Measurements from ENCODE around the gene TST.
A peak's percentile ranks its signal among the peaks of the same experiment; 100 is the strongest.

Gene TST

DNA sequence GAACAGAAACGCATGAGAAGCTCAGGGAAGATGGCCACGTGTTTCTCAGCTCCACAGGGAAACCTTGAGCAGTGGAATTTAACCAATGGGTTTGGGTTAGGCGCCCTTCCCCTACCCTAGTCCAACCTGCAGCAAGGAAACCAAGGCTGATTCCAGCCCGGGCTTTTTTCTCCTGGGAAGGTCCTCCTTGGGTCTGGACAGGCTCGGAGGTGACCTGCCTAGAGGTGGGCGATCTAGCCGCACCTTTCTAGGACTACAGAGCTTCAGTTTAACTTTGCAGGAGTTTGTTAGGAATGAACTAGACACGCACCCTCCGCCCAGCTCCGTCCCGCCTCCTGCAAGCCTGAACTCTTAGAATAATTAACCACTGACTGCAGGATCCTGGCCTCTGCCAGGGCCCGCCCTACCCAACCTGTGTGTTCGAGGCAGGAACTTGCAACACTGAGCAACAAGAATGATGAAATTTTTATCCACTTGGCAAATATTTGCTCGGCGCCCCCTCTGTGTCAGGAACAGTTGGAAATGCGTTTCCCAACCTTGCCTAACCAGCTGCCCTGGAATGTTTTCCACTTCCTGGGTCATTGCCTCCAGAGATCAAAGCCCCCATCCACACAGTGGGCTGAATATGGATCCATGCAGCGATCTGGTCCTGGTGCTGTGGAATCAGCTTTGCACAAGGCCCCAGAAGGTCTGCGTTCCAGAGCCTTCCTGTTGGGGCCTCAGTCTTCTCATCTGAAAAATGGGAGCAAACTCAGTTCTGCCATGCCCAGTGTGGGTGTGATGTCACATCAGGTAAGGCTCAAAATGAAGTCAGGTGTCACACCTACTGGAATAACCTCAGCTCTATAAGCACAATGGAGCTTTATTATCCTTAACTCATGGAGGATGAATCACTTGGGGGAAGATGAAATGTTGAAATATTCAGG lies 13.6 kb upstream of the TST start:
- FAIRE-seq (no peak), DNase-seq (ENCODE audit: low spot score) (no peak)

DNA sequence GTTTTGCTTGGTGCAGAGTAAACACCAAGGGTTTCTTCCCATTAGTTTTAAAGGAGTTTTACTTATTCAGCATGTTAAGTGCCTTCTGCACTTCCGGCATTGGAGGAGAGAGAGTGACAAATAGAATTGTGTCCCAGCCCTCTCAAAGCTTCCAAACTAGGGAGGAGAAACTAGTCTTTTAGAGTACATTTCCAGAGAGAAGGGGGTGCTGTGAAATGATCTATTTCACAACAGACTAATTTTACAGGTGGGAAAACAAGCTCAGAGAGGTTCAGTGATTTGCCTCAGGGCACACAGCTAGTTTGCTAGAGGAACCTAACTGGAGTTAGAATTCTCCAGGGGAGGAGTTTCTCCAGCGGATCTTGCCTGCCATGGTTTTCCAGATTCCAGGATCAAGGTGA lies 12.9 kb upstream of the TST start:
- DNase-seq (ENCODE audit: low spot score): no peak

DNA sequence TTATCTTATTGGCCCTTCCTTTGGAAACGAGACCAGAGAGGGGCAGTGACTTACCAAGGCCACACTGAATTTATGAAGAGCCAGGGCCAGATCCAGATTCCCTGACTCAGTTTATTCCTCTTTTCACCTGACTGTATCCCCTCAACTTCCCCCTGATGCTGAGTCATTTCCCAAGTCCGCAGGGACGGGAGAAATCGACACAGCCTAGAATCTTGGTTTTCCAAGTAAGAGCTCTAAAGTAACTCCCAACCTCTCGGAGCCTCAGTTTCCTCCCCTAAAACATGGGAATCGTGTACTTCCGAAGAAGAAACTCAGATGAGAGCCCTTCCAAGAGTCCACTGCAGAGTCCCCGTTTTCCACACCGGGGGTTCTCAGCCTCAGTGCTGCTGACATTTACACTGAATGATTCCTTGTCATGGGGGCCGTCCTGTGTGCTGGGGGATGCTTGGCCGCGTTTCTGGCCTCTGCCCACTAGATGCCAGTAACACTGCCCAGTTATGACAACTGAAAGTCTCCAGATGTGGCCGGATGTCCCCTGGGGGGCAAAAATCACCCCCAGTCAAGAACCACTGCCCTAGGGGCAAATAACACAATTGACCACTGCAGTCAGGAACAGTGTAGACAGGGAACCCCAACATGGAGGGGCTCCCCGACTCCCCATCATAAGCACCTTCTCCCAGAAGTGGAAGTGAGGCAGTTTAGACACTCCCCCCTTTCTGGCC lies 11.5 kb upstream of the TST start:
- no peak for FAIRE-seq

More for the DNA sequence above, 12.9 kb upstream of the TST start:
- no peak for FAIRE-seq

DNA sequence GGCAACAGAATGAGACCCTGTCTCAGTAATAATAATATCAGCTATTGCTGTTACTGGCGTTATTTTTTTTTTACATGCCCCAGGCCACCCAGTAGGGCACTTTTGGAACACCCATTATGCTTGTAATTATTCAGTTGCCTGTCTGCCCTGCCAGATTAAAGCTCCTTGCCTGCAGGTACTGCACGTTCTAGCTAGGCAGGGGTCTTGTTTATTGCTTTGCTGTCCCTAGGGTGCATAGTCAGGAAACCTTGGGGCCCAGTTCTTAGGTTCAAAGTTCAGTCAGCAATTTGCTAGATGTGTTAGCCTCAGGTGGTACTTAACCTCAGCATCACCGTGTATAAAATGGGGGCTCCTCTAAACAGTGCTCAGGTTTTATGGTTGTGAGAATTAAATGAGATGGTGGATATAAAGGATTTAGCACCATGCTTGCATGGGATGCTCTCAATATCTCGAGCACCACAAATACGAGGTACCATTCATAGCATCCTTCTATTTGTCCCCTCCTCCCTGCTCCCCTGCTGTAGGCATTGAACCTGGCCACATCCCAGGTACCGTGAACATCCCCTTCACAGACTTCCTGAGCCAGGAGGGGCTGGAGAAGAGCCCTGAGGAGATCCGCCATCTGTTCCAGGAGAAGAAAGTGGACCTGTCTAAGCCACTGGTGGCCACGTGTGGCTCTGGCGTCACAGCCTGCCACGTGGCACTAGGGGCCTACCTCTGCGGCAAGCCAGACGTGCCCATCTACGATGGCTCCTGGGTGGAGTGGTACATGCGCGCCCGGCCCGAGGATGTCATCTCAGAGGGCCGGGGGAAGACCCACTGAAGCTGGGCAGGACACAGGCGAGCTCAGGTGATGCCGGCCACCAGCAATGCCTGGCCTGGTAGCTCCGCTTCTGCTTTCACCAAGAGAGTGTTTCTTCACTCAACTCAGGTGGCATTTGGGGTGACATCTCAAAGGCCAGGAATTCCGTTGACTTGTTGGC lies 9.7 kb upstream of the TST start:
- peak; percentile 77 for FAIRE-seq
- DNase-seq (ENCODE audit: low spot score): no peak

More for the DNA sequence above, 11.5 kb upstream of the TST start:
- DNase-seq (ENCODE audit: low spot score): no peak

DNA sequence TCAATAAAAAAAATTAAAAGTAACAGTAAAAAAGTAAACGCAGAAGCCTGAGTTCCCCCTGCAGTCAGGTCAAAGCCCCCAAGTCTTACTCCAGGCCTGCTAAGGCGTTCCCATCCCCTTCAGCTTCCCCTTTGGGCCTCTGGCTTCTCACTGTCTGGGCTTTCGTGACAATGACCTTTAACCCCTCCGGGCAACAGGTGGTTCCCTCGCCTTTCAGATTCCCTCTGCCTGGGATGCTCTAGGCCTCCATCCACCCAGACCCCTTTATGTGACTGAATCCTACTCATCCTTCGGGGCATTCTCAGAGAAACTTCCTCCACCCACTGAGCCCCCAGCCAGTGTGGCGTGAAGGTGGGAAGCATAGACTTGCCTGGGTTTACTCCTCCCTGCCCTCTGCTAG lies 8.3 kb upstream of the TST start:
- FAIRE-seq (no peak), DNase-seq (ENCODE audit: low spot score) (no peak)

DNA sequence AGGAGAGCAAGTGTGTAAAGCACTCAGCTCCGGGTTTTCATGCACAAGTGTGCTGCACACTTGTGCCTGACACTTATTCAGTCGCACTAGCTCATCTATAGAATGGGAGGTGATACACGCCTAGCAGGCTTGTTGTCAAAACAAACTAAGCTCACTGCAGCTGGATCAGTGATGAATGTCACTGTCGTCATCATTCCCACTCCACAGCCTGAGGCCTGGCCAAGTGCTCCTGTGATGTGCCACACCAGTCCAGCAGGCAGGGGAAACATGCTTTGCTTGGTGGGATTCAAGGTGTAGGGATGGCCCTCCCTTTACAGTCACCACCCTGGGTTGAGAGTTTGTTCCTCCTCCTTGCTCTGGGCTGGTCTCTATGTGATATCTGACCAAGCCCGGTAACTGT lies 7.1 kb upstream of the TST start:
- DNase-seq (ENCODE audit: low spot score): no peak
- FAIRE-seq: peak; percentile 73

DNA sequence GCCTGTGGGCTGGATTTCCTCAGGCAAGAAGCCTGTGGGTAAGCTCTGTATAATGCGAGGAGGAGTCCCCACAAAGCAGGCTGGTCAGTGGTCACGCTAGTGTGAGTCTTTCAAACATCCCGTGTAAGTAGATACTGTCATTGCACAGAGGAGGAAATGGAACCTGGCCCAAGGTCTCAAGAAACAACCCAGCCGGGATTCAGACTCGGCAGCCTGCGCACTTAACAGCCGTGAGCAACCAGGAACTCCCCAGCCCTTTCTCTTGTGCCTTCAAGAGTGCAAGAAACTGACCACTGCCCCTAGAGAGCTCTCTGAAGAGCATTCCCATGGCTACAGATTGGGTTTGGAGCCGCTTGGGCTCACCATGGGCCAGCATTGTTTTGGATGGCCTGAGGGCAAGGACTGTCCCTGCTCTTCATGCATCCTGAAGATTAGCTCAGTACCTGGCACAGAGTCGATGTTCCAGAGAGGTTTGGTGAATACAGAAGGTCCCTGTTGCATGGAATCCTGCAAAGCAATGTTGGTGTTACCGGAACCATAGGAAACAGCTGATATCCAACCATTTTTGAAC lies 6.3 kb upstream of the TST start:
- no peak for FAIRE-seq

DNA sequence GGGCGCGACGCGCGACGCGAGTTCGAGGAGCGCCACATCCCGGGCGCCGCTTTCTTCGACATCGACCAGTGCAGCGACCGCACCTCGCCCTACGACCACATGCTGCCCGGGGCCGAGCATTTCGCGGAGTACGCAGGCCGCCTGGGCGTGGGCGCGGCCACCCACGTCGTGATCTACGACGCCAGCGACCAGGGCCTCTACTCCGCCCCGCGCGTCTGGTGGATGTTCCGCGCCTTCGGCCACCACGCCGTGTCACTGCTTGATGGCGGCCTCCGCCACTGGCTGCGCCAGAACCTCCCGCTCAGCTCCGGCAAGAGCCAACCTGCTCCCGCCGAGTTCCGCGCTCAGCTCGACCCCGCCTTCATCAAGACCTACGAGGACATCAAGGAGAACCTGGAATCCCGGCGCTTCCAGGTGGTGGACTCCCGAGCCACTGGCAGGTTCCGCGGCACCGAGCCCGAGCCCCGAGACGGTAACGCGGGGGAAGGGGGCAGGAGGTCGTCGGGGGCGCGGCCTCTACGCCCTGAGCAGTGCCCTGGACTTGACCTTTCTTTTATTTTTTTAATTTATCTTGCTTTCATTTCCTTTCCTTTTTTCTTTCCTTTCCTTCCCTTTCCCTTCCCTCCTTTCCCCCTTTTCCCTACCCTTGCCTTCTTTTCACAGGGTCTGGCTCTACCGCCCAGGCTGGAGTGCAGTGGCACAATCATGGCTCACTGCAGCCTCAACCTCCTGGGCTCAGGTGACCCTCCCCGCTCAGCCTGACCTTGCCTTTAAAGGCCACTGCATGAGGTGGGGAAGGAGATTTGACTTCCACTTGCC lies 5.3 kb upstream of the TST start:
- FAIRE-seq: no peak
- DNase-seq (ENCODE audit: low spot score): no peak

More for the DNA sequence above, 6.3 kb upstream of the TST start:
- DNase-seq (ENCODE audit: low spot score): no peak

DNA sequence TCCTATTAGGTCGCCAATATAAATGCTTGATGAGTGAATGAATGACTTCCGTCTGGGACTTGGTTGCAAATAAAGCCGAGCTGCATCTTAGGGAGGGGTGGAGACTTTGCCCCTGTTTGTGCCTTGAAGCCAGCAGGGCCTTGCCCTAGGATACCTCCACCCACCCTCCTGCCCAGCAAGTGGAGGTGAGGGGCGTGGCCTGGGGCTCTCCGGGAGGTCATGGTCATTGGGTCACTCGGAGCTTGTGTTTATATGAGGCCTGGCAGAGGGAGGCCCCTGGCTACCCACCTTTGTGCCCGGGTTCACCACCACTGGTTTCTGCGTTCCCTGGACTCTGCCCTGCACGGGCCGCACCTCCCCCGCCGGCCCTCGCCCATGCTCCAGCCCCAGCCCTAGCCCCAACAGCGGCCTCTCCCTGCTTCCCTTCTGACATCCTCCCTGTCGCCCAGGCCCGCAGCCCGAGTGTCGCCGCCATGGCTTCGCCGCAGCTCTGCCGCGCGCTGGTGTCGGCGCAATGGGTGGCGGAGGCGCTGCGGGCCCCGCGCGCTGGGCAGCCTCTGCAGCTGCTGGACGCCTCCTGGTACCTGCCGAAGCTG lies 4.6 kb upstream of the TST start:
- DNase-seq (ENCODE audit: low spot score) (no peak), FAIRE-seq (no peak)

DNA sequence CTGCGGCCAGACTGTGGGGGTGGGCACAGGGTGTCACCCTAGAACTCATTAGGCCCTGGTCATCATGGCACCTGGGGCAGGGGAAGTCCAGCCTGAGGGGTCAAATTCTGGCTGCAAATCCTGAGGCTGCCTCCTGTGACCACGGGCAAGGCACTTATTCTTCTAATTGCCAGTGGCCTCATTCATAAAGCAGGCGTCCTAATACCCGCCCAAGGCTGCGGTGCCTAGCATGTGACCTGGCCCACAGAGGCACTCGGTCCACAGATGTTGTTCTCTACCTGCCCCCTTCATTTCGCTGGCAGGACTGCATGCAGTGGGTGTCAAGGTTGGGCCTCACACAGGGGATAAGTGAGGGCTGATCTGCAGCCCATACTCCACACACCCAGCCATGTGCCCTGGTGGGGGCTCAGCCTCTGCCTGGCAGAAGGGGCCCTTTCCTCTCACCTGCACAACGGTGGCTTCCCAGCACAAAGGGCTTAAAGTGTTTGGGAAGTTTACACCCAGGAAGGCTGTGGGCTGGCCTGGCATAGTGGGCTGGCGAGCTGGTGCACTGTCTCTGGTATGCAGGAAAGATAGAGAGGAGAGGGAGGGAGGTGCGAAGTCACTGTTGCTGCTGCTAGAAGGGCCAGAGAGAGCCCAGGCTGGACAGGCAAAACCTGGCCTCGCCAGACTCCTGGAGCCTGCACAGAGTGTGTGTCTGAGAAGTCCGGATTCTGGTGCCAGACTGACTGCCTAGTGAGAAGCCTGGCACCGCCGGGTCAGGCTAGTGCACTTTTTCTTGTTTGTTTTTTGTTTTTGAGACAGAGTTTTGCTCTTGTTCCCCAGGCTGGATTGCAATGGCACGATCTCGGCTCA lies 3.5 kb upstream of the TST start:
- no peak for FAIRE-seq
- DNase-seq (ENCODE audit: low spot score): no peak

DNA sequence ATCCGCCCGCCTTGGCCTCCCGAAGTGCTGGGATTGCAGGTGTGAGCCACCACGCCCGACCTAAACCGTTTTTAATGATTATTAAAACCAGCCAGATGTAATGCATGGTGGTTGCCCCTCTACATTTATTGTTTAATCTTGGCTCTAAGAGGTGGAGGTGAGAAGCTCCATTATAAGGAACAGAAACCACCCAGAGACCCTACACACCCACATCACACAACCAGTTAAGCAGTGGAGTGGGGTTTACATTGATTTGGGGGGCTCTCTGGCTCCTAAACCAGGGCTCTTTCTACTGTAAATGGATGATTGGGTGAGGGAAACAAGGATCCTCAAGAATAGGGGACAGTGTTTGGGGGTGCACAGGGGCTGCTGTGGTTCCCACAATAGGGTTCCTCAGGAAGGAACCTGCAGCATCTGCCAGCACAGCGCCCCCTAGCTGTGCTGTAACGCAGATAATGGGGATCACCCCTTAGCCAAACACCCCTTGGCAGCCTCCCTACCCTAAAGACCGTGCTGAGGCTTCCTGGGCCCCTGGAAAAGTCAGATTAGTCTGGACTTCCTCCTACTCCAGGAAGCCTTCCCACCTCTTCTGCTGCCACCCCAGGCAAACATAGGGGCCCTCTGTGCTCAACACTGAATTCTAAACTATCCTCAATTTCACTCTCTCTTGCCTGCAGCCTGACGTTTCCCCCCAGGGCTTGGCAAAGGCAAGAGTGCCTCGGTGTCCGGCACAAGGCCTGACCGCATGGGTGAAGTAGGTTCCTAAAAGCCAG lies 2.6 kb upstream of the TST start:
- FAIRE-seq (no peak), DNase-seq (ENCODE audit: low spot score) (peak; percentile 56)

DNA sequence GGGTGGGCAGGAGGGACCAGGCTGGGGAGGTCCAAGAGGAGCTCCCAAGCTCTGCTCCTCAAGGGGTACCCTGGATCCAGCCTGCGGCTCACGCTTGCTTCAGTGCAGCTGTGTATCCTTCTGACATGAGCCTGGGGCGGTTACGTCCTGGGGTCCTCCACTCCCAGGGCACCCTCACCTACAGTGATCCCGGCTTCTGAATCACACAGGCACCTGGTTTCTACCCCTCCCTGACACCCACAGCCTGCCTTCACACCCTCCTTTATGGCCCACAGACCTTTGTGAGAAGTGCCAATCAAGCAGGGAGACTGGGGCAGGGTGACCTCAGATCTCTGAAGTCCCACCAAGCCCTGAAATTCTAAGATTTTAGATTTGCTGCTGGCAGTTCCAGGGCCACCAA lies 1.8 kb upstream of the TST start:
- FAIRE-seq (no peak), DNase-seq (ENCODE audit: low spot score) (no peak)

DNA sequence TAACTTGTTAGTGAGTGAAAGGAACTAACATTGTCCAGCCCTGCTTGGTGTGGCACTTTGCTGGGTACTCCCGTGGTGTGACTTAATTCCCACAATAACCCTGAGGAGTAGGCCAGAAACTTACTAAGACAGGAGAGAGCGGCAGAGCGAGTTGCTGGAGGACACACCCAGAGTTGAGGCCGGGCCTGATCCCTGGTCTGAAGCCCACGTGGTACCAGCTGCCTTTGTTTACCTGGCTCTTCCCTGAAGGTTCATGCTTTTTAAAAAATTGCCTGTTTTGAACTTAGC lies 889 bp upstream of the TST start:
- FAIRE-seq (peak; percentile 88), DNase-seq (ENCODE audit: low spot score) (peak; percentile 59)

DNA sequence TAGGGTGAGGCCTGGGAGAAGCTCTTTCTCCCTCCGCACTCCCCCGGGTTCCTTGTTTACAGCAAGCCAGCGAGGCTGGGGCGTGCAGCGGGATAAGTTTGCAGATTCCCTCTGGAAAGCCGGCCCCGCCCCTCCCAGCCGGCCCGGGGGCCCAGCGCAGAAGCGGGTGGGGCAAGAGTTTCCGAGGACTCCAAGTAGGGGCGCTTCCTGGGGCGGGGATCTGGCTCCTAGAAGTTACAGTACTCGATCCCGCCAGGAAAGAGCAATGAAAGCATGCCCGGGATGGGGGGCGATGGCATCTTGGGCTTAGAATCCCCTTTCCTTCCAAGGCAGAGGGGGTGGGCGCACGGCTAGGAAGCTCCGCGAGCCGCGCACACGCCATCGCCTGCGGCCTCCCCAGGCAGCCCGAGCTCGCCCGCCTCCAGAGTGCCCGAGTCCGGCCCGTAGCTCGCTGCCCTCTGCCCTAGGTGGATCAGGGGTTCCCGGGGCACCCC lies 385 bp downstream of the TST start:
- DNase-seq (ENCODE audit: low spot score): peak; percentile 60
- FAIRE-seq: peak; percentile 32

DNA sequence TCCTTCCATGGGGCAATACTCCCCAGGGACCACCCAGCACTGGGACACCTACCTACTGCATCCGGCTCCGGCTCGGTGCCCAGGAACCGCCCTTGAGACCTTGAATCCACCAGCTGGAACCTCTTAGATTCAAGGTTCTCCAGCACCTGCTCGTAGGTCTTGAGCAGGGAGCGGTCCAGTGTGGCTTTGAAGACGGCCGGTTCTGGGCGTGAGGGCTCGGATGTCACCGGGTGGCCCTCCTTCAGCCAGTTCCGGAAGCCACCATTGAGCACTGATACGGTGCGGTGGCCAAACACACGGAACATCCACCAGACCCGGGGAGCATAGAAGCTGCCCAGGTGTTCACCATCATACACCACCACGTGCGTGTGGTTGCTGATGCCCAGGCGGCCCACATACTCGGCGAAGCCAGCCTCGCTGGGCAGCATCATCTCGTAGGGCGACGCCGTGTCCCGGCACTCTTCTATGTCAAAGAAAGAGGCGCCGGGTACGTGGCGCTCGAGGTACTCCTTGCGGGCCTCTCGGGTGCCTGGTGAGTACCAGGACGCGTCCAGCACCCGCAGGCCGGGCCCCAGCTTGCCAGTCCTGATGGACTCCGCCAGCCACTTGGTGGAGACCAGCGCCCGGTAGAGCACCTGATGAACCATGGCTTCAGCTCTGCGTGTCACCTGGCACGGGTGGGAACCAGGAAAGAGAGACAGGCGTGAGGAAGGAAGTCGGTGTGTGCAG lies 997 bp downstream of the TST start:
- FAIRE-seq: no peak
- no peak for DNase-seq (ENCODE audit: low spot score)

DNA sequence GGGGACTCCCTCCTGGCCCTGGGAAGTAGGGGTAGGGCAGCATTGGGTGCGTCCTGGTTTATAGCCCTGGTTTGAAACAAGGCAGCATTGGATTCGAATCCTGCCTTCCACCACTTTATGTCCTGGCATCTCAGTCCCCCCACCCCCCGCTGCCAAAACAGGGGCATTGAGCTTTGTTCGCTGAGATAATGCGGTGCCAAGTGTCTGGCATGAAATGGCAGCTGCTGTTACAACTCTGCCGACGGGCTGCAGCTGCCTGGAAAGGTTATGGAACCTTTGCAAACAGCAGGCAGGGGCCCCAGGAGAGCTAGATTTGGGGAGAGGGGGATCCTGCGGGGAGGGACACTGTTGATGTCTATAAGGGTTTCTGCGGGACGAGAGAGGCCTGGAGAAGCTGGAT lies 1.9 kb downstream of the TST start:
- DNase-seq (ENCODE audit: low spot score) (no peak), FAIRE-seq (peak; percentile 9)

DNA sequence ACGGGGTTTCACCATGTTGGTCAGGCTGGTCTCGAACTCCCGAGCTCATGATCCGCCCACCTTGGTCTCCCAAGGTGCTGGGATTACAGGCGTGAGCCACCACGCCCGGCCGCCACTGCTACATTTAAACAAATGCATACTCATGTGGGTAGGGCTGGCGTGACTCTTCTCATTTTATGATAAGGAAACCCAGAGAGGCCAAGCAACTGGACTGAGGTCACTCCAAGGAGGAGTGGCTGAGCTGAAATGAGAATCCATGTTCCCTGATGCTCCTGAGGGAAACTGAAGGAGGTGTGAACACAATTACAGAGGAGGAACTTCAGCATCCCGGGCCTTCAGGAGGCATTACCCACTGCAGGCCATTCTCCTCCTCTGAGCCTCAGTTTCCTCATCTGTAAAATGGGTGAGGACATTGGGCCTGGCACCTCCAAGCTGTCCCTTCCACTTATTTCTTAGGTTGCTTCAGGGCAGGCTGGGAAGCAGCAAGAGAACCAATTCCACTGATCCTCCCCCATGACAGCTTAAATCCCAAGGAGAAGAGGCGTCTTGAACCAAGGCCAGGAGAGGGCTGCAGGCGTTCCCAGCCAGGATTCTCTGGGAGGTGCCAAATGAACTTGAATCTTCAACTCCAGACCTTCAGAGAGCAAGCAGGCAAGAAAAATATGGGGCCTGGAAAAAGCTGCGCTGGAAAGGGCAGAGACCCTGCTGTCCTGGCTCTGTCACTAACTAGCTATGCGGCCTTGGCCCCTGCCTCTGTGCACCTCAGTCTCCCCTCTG lies 2.9 kb downstream of the TST start:
- no peak for DNase-seq (ENCODE audit: low spot score)
- no peak for FAIRE-seq

All from urothelium cell line (cell line).